IMR-90 (cell line): ENCODE results near the gene KIAA0825. TPM values are rescaled to one million over a fixed set of nuclear protein-coding genes. Genes with fewer than 3 reads are reported as not detected.

Experiments used
- ATAC-seq: fragments of 200-7000 bp; cut with Tn5 transposase; 2 replicates; pipeline ENCODE4 v1.9.1; 2020; ENCODE audit warnings: low read depth, mild to moderate bottlenecking, moderate library complexity
- BruUV-seq: library from RNA; stranded (reverse); fragments of 400-500 nt; replicated peaks from 2 replicates; lab custom pipeline; 2021; lab: Mats Ljungman, UMichigan
- CTCF ChIA-PET: fragments of 300-600 bp; formaldehyde crosslinking; extraction: SDS; loops from one replicate; lab custom pipeline; 2021; ENCODE audit warnings: antibody characterized with exemption; lab: Yijun Ruan, JAX
- POLR2A ChIA-PET: fragments of 300-600 bp; sonication (Branson Sonifier 250); formaldehyde crosslinking; loops from one replicate; lab custom pipeline; 2022; ENCODE audit warnings: antibody characterized with exemption; ENCODE audit not compliant: unreplicated experiment; lab: Charles Lee
- DNase-seq: peaks from one replicate; pipeline ENCODE4 v3.0.0; 2013
- H2AFZ ChIP-seq: replicated peaks from 2 replicates; pipeline ENCODE3; 2013; ENCODE audit warnings: low read length, mild to moderate bottlenecking; ENCODE audit not compliant: poor library complexity
- H2AK5ac ChIP-seq: 2 replicates; pipeline ENCODE4 v1.6.1; 2013; ENCODE audit warnings: low read depth, low read length, inconsistent platforms
- H2AK9ac ChIP-seq: replicated peaks from 2 replicates; pipeline ENCODE3; 2013; ENCODE audit warnings: mild to moderate bottlenecking, low read depth, low read length, moderate library complexity; ENCODE audit not compliant: poor library complexity
- H2BK120ac ChIP-seq: 2 replicates; pipeline ENCODE4 v1.6.1; 2013; ENCODE audit warnings: low read depth, low read length, inconsistent platforms
- H2BK15ac ChIP-seq: 3 replicates; pipeline ENCODE4 v1.6.1; 2013; ENCODE audit warnings: low read depth, low read length, inconsistent platforms
- H2BK20ac ChIP-seq: 2 replicates; pipeline ENCODE4 v1.6.1; 2013; ENCODE audit warnings: low read depth, mild to moderate bottlenecking, inconsistent platforms, low read length, moderate library complexity
- H2BK5ac ChIP-seq: 2 replicates; pipeline ENCODE4 v1.6.1; 2013; ENCODE audit warnings: mild to moderate bottlenecking, low read depth, low read length, inconsistent platforms; ENCODE audit not compliant: poor library complexity, severe bottlenecking
- H3K14ac ChIP-seq: replicated peaks from 2 replicates; pipeline ENCODE4 v1.6.1; 2013; ENCODE audit warnings: low read depth, low read length, inconsistent platforms
- H3K18ac ChIP-seq: 2 replicates; pipeline ENCODE4 v1.6.1; 2013; ENCODE audit warnings: low read depth, low read length, control low read depth
- H3K23ac ChIP-seq: 2 replicates; pipeline ENCODE4 v1.6.1; 2013; ENCODE audit warnings: low read depth, low read length, inconsistent platforms
- H3K27ac ChIP-seq: 2 replicates; pipeline ENCODE4 v1.5.1; 2013; ENCODE audit warnings: mild to moderate bottlenecking, control low read depth, low read length; ENCODE audit not compliant: insufficient read depth
- H3K27me3 ChIP-seq: 2 replicates; pipeline ENCODE4 v1.6.1; 2013; ENCODE audit warnings: low read length; ENCODE audit not compliant: control insufficient read depth, insufficient read depth
- H3K36me3 ChIP-seq: 2 replicates; pipeline ENCODE4 v1.6.1; 2013; ENCODE audit warnings: low read length, mixed read lengths; ENCODE audit not compliant: control insufficient read depth, insufficient read depth
- H3K4ac ChIP-seq: 2 replicates; pipeline ENCODE4 v1.6.1; 2013; ENCODE audit warnings: low read depth, low read length, inconsistent platforms
- H3K4me1 ChIP-seq: 2 replicates; pipeline ENCODE4 v1.6.1; 2013; ENCODE audit warnings: low read length, mixed read lengths; ENCODE audit not compliant: control insufficient read depth, insufficient read depth
- H3K4me2 ChIP-seq: 2 replicates; pipeline ENCODE4 v1.6.1; 2013; ENCODE audit warnings: low read depth, mild to moderate bottlenecking, control low read depth, low read length, moderate library complexity
- H3K4me3 ChIP-seq: 2 replicates; pipeline ENCODE4 v1.5.1; 2013; ENCODE audit warnings: low read depth, mild to moderate bottlenecking, control low read depth, low read length, moderate library complexity; ENCODE audit not compliant: insufficient read depth
- H3K56ac ChIP-seq: 2 replicates; pipeline ENCODE4 v1.6.1; 2013; ENCODE audit warnings: low read length, inconsistent platforms; ENCODE audit not compliant: insufficient read depth; ENCODE audit errors: extremely low read depth
- H3K79me1 ChIP-seq, 2 experiments: 2 replicates each; pipeline ENCODE4 v1.6.1; 2013; ENCODE audit warnings: low read length in 2 of 2, inconsistent platforms in 1 of 2, low read depth in 1 of 2
- H3K9ac ChIP-seq: 2 replicates; pipeline ENCODE4 v1.6.1; 2013; ENCODE audit warnings: low read depth, low read length, control low read depth
- H3K9me1 ChIP-seq: 2 replicates; pipeline ENCODE4 v1.6.1; 2013; ENCODE audit warnings: low read length, inconsistent platforms; ENCODE audit not compliant: insufficient read depth
- H3K9me3 ChIP-seq: 2 replicates; pipeline ENCODE4 v1.6.1; 2013; ENCODE audit warnings: low read length; ENCODE audit not compliant: control insufficient read depth, insufficient read depth
- H4K20me1 ChIP-seq: 2 replicates; pipeline ENCODE4 v1.6.1; 2013; ENCODE audit warnings: low read length, inconsistent platforms; ENCODE audit not compliant: insufficient read depth
- H4K5ac ChIP-seq: 2 replicates; pipeline ENCODE4 v1.6.1; 2013; ENCODE audit warnings: mild to moderate bottlenecking, low read depth, low read length, control low read depth
- H4K8ac ChIP-seq, 2 experiments: 2 replicates each; pipeline ENCODE4 v1.6.1; 2013; ENCODE audit warnings: low read depth in 2 of 2, low read length in 2 of 2, control low read depth in 1 of 2, inconsistent platforms in 1 of 2
- H4K91ac ChIP-seq: 2 replicates; pipeline ENCODE4 v1.6.1; 2013; ENCODE audit warnings: low read depth, low read length, inconsistent platforms; ENCODE audit not compliant: insufficient read depth
- BHLHE40 ChIP-seq: fragments of 150-350 bp; IDR thresholded peaks from 2 replicates; pipeline ENCODE4 v1.6.1; 2016; ENCODE audit warnings: mild to moderate bottlenecking, low read depth, low read length
- CEBPB ChIP-seq: IDR thresholded peaks from 2 replicates; pipeline ENCODE4 v1.6.1; 2012; ENCODE audit warnings: low read depth, low read length, improper control_type of control experiment
- MAFK ChIP-seq: IDR thresholded peaks from 2 replicates; pipeline ENCODE4 v1.6.1; 2012; ENCODE audit warnings: low read depth, low read length, improper control_type of control experiment
- RAD21 ChIP-seq: IDR thresholded peaks from 2 replicates; pipeline ENCODE4 v1.6.1; 2012; ENCODE audit warnings: low read length, improper control_type of control experiment
- WGBS, 2 experiments: methylation state at CpG; one replicate each; pipeline versions ENCODE4 v1.1.5 to v1.1.7; 2013; ENCODE audit warnings: missing lambda C conversion rate in 2 of 2; ENCODE audit not compliant: insufficient read length in 1 of 2; ENCODE audit errors: extremely low coverage in 2 of 2; 5-methylcytosine and 5-hydroxymethylcytosine counted together
- dilution Hi-C: fragments of 300-500 bp; cut with HindIII; formaldehyde crosslinking; loops from one replicate; pipeline ENCODE4 v1.14.3; 2018; ENCODE audit warnings: low sequenced_read_pairs; ENCODE audit not compliant: unreplicated experiment
- in situ Hi-C: fragments of 300-500 bp; cut with MboI; formaldehyde crosslinking; loops from 3 replicates; pipeline ENCODE4 v1.14.3; 2019; ENCODE audit warnings: low sequenced_read_pairs, inconsistent platforms, mixed read lengths
- intact Hi-C: fragments of 100-400 bp; cut with micrococcal nuclease; formaldehyde crosslinking; loops from 2 replicates; pipeline ENCODE4 v1.10.0; 2022
- polyA plus RNA-seq, 3 experiments: library from polyadenylated mRNA; depleted of rRNA; stranded (reverse); fragments of >200 nt; gene quantifications; 2 replicates each; pipeline ENCODE4 v1.2.3, GENCODE V29; 2012; ENCODE audit warnings: low replicate concordance in 1 of 3
- total RNA-seq: library from RNA; depleted of rRNA; stranded (reverse); fragments of >200 nt; gene quantifications from 2 replicates; pipeline ENCODE4 v1.2.3, GENCODE V29; 2012
- TF ChIP-seq, protein P1 (sequence below): fragments of 150-350 bp; IDR thresholded peaks from 2 replicates; pipeline ENCODE4 v1.6.1; 2017; ENCODE audit warnings: mild to moderate bottlenecking, antibody characterized with exemption, low read length, low read depth
- TF ChIP-seq, protein P2 (sequence below): fragments of 150-350 bp; IDR thresholded peaks from 2 replicates; pipeline ENCODE4 v1.6.1; 2016; ENCODE audit warnings: low read depth, mild to moderate bottlenecking, low read length, moderate library complexity, borderline replicate concordance

The KIAA0825 gene
- total and polyA plus RNA-seq, 2 of the 4 experiments (the other 2 are of a cell fraction) = 0.46 to 1.8 TPM

DNA sequence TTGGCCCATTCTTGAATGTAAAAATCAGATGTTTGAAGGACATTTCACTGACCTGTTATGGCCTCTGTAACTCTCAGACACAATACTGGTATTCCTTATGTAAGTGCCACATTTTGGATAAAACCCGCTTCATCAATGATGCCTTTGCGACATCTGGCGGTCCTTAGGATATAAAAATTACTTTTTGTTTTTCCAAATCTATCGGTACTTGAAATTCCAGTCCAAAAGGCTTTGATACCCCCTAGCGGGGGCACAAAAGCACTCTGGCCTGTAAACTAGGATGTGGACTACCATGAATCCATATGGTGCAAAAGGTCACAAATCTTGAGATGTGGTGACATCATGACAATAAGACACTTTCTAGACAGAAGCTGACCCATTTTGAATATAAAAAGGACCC, 291.8 kb downstream of the KIAA0825 start:
- no peaks in the 10 kb centered on the region for H3K9me3 ChIP-seq
- no peak overlapping the region for H3K4me3 ChIP-seq
- TF ChIP-seq RAD21 (no peak), BHLHE40 (no peak), MAFK (no peak), CEBPB (no peak)
- TF ChIP-seq, protein P1, sequence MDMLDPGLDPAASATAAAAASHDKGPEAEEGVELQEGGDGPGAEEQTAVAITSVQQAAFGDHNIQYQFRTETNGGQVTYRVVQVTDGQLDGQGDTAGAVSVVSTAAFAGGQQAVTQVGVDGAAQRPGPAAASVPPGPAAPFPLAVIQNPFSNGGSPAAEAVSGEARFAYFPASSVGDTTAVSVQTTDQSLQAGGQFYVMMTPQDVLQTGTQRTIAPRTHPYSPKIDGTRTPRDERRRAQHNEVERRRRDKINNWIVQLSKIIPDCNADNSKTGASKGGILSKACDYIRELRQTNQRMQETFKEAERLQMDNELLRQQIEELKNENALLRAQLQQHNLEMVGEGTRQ = no peak
- TF ChIP-seq, protein P2, sequence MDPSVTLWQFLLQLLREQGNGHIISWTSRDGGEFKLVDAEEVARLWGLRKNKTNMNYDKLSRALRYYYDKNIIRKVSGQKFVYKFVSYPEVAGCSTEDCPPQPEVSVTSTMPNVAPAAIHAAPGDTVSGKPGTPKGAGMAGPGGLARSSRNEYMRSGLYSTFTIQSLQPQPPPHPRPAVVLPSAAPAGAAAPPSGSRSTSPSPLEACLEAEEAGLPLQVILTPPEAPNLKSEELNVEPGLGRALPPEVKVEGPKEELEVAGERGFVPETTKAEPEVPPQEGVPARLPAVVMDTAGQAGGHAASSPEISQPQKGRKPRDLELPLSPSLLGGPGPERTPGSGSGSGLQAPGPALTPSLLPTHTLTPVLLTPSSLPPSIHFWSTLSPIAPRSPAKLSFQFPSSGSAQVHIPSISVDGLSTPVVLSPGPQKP = no peak
- WGBS, 2 experiments = 94% methylated on average over 3 of the region's 5 CpGs; no CpG with 5 or more reads in 1 of the 2 experiments
- no peaks in the 10 kb centered on the region for H3K36me3 ChIP-seq
- no peak overlapping the region for H3K18ac ChIP-seq
- no peak overlapping the region for H3K56ac ChIP-seq
- no peaks in the 10 kb centered on the region for H3K79me1 ChIP-seq
- no peak for DNase-seq
- no peak overlapping the region for H3K4me2 ChIP-seq
- no peak overlapping the region for H4K8ac ChIP-seq
- no peak overlapping the region for H3K4ac ChIP-seq
- no peak overlapping the region for H2BK5ac ChIP-seq
- no peak overlapping the region for H2AFZ ChIP-seq
- no peak overlapping the region for H4K91ac ChIP-seq
- H2BK20ac ChIP-seq = no peak overlapping the region
- H2BK120ac ChIP-seq = no peak overlapping the region
- H3K14ac ChIP-seq = no peak overlapping the region
- dilution Hi-C loops = no loop called here
- no peak overlapping the region for H3K9ac ChIP-seq
- H4K20me1 ChIP-seq = no peaks in the 10 kb centered on the region
- no peak overlapping the region for H3K23ac ChIP-seq
- no peak overlapping the region for H2AK5ac ChIP-seq
- no peak overlapping the region for H2AK9ac ChIP-seq
- ATAC-seq = no peak
- in situ Hi-C loops = no loop called here
- H4K5ac ChIP-seq = no peak overlapping the region
- no peak overlapping the region for H2BK15ac ChIP-seq
- intact Hi-C loops = no loop called here
- ChIA-PET CTCF (no interaction called here), POLR2A (no interaction called here)
- H3K27ac ChIP-seq = no peak overlapping the region
- no peaks in the 10 kb centered on the region for H3K4me1 ChIP-seq
- no TSS peak for BruUV-seq
- no peaks in the 10 kb centered on the region for H3K27me3 ChIP-seq
- no peaks in the 10 kb centered on the region for H3K9me1 ChIP-seq
